ENCODE measurements around the gene DCAF5.

DCAF5 gene

GRCh38 chr14:69048456-69048855 is 104.5 kb downstream of the DCAF5 start:
- no peak for TF ChIP-seq CTCF (IDR thresholded peaks at IDR 0.05; ENCODE audit: control extremely low read depth, extremely low read depth, low read depth, missing control alignments)
- ChIA-PET POLR2A (no interaction called here), CTCF (interaction anchor here (1.4 kb wide), 1 partner anchor 13 kb away, joined by 3 read pairs; no protein-coding TSS in a partner anchor)

GRCh38 chr14:69047255-69047654 is 105.7 kb downstream of the DCAF5 start:
- no peak for DNase-seq (ENCODE audit: extremely low spot score)
- ChIA-PET POLR2A (no interaction called here), CTCF (interaction anchor here (2.6 kb wide), 1 partner anchor 9 kb away, joined by 6 read pairs; no protein-coding TSS in a partner anchor)
- TF ChIP-seq CTCF (IDR thresholded peaks at IDR 0.05; ENCODE audit: control extremely low read depth, extremely low read depth, low read depth, missing control alignments): no peak

More at GRCh38 chr14:69048456-69048855, 104.5 kb downstream of the DCAF5 start:
- DNase-seq (ENCODE audit: extremely low spot score): no peak

- DNase-seq (ENCODE audit: extremely low spot score): no peak
- POLR2A ChIA-PET: no interaction called here
- CTCF ChIA-PET: interaction anchor here (0.9 to 2.6 kb wide), 3 partner anchors 10 to 18 kb away, joined by 3 to 6 read pairs (median 3); no protein-coding TSS in a partner anchor
- no peak for TF ChIP-seq CTCF (IDR thresholded peaks at IDR 0.05; ENCODE audit: control extremely low read depth, extremely low read depth, low read depth, missing control alignments)
Measured at GRCh38 chr14:69046476-69046860, 106.5 kb downstream of the DCAF5 start.

GRCh38 chr14:69045857-69046475 is 107.0 kb downstream of the DCAF5 start:
- ChIA-PET CTCF (interaction anchor here (0.9 to 2.6 kb wide), 3 partner anchors 10 to 18 kb away, joined by 3 to 6 read pairs (median 3); no protein-coding TSS in a partner anchor), POLR2A (no interaction called here)
- DNase-seq (ENCODE audit: extremely low spot score): no peak
- TF ChIP-seq CTCF (IDR thresholded peaks at IDR 0.05; ENCODE audit: control extremely low read depth, extremely low read depth, low read depth, missing control alignments): no peak

GRCh38 chr14:69044965-69045555 is 107.9 kb downstream of the DCAF5 start:
- ChIA-PET POLR2A (no interaction called here), CTCF (interaction anchor here (2.6 kb wide), 1 partner anchor 11 kb away, joined by 6 read pairs; no protein-coding TSS in a partner anchor)
- no peak for DNase-seq (ENCODE audit: extremely low spot score)
- no peak for TF ChIP-seq CTCF (IDR thresholded peaks at IDR 0.05; ENCODE audit: control extremely low read depth, extremely low read depth, low read depth, missing control alignments)

GRCh38 chr14:69044296-69044695 is 108.6 kb downstream of the DCAF5 start:
- DNase-seq (ENCODE audit: extremely low spot score): no peak
- no peak for TF ChIP-seq CTCF (IDR thresholded peaks at IDR 0.05; ENCODE audit: control extremely low read depth, extremely low read depth, low read depth, missing control alignments)
- ChIA-PET POLR2A (no interaction called here), CTCF (interaction anchor here (1.4 to 1.6 kb wide), 3 partner anchors 11 to 181 kb away, joined by 3 to 4 read pairs (median 3); no protein-coding TSS in a partner anchor)
